HK-2 (cell line): ENCODE data around the gene MAPK10.
"Not testable (repeated sequence)": the region's sequence is repeated elsewhere in the genome, so short reads cannot be mapped to it uniquely, and the experiment has no call there.

Experiments used
- DNase-seq: peaks from one replicate; pipeline ENCODE4 v3.0.0-alpha.2; 2018; ENCODE audit not compliant: unreplicated experiment

Gene MAPK10

GRCh38 chr4:86184901-86185285, 175.0 kb downstream of the MAPK10 start:
- no peak for DNase-seq

- DNase-seq: no peak
Observed at GRCh38 chr4:86184216-86184900, 175.5 kb downstream of the MAPK10 start.

- DNase-seq: no peak
Observed at GRCh38 chr4:86181585-86181984, 178.3 kb downstream of the MAPK10 start.

GRCh38 chr4:86178211-86178610, 181.6 kb downstream of the MAPK10 start:
- no peak for DNase-seq

GRCh38 chr4:86174506-86174905, 185.3 kb downstream of the MAPK10 start:
- no peak for DNase-seq

GRCh38 chr4:86168335-86168734, 191.5 kb downstream of the MAPK10 start:
- not testable (repeated sequence) for DNase-seq

GRCh38 chr4:86160426-86160825, 199.4 kb downstream of the MAPK10 start:
- DNase-seq: no peak

- DNase-seq: no peak
Observed at GRCh38 chr4:86159216-86159615, 200.6 kb downstream of the MAPK10 start.

GRCh38 chr4:86156531-86156930, 203.3 kb downstream of the MAPK10 start:
- no peak for DNase-seq

- no peak for DNase-seq
Observed at GRCh38 chr4:86155766-86156165, 204.1 kb downstream of the MAPK10 start.

- DNase-seq: no peak
Observed at GRCh38 chr4:86152454-86152853, 207.4 kb downstream of the MAPK10 start.

GRCh38 chr4:86151196-86151595, 208.7 kb downstream of the MAPK10 start:
- DNase-seq: no peak

- DNase-seq: no peak
Observed at GRCh38 chr4:86141161-86141560, 218.7 kb downstream of the MAPK10 start.

- DNase-seq: no peak
Observed at GRCh38 chr4:86132468-86132867, 227.4 kb downstream of the MAPK10 start.

- no peak for DNase-seq
Observed at GRCh38 chr4:86131456-86131855, 228.4 kb downstream of the MAPK10 start.

GRCh38 chr4:86130160-86130933, 229.5 kb downstream of the MAPK10 start:
- DNase-seq: no peak

GRCh38 chr4:86129546-86129945, 230.3 kb downstream of the MAPK10 start:
- no peak for DNase-seq

- DNase-seq: no peak
Observed at GRCh38 chr4:86122404-86122803, 237.4 kb downstream of the MAPK10 start.

GRCh38 chr4:86118711-86119110, 241.1 kb downstream of the MAPK10 start:
- DNase-seq: no peak

GRCh38 chr4:86117705-86118302, 242.0 kb downstream of the MAPK10 start:
- DNase-seq: no peak

GRCh38 chr4:86114563-86114962, 245.3 kb downstream of the MAPK10 start:
- DNase-seq: no peak

GRCh38 chr4:86108834-86109233, 251.0 kb downstream of the MAPK10 start:
- DNase-seq: no peak

- DNase-seq: no peak
Observed at GRCh38 chr4:86108137-86108536, 251.7 kb downstream of the MAPK10 start.
